Keratinocyte (primary cell): ENCODE measurements around the gene DISC1. TPM values are rescaled to one million over a fixed set of nuclear protein-coding genes. Genes with fewer than 3 reads are reported as not detected.

Source experiments
- DNase-seq: peaks from one replicate; pipeline ENCODE4 v3.0.0-alpha.2; 2011; ENCODE audit warnings: low read depth, missing footprints, low spot score
- FAIRE-seq: peaks from 2 replicates; lab custom pipeline; 2011; peaks lifted over from hg19 to GRCh38; lab: Jason Lieb, UNC
- H2AFZ ChIP-seq: 2 replicates; pipeline ENCODE4 v1.6.0; 2012; ENCODE audit warnings: low read length, control low read depth, inconsistent platforms; ENCODE audit not compliant: control insufficient read depth
- H3K27ac ChIP-seq: 2 replicates; pipeline ENCODE4 v1.5.1; 2011; ENCODE audit warnings: low read length; ENCODE audit not compliant: control insufficient read depth, insufficient read depth
- H3K27me3 ChIP-seq: 3 replicates; pipeline ENCODE4 v1.6.0; 2011; ENCODE audit warnings: low read length; ENCODE audit not compliant: control insufficient read depth, insufficient read depth; ENCODE audit errors: extremely low read depth
- H3K36me3 ChIP-seq, 2 experiments: 2 replicates in 1 of 2; 3 replicates in 1 of 2; pipeline ENCODE4 v1.5.1; 2011; ENCODE audit warnings: low read length in 2 of 2, mild to moderate bottlenecking in 1 of 2; ENCODE audit not compliant: control insufficient read depth in 2 of 2, insufficient read depth in 2 of 2; ENCODE audit errors: extremely low read depth in 1 of 2
- H3K4me1 ChIP-seq: 3 replicates; pipeline ENCODE4 v1.5.1; 2011; ENCODE audit warnings: low read length; ENCODE audit not compliant: control insufficient read depth, insufficient read depth; ENCODE audit errors: extremely low read depth
- H3K4me2 ChIP-seq: 3 replicates; pipeline ENCODE4 v1.6.0; 2011; ENCODE audit warnings: low read depth, low read length; ENCODE audit not compliant: control insufficient read depth, insufficient read depth; ENCODE audit errors: extremely low read depth
- H3K4me3 ChIP-seq, 3 experiments: fragments of 200-600 bp in 1 of 3; sonication (generic) in 1 of 3; 2 replicates in 2 of 3; 3 replicates in 1 of 3; pipeline ENCODE4 v1.5.1; 2011 to 2016; ENCODE audit warnings: low read length in 3 of 3, mild to moderate bottlenecking in 3 of 3, control low read depth in 2 of 3, inconsistent platforms in 1 of 3, low read depth in 1 of 3, mixed read lengths in 1 of 3, mixed run types in 1 of 3, moderate library complexity in 1 of 3; ENCODE audit not compliant: control insufficient read depth in 2 of 3, insufficient read depth in 2 of 3; ENCODE audit errors: extremely low read depth in 1 of 3
- H3K79me2 ChIP-seq: 2 replicates; pipeline ENCODE4 v1.6.0; 2012; ENCODE audit warnings: low read length; ENCODE audit not compliant: control insufficient read depth, insufficient read depth
- H3K9ac ChIP-seq: 3 replicates; pipeline ENCODE4 v1.6.0; 2011; ENCODE audit warnings: low read length; ENCODE audit not compliant: control insufficient read depth, insufficient read depth; ENCODE audit errors: extremely low read depth
- H3K9me1 ChIP-seq: 3 replicates; pipeline ENCODE4 v1.6.0; 2011; ENCODE audit warnings: low read length; ENCODE audit not compliant: control insufficient read depth, insufficient read depth; ENCODE audit errors: extremely low read depth
- H3K9me3 ChIP-seq: 2 replicates; pipeline ENCODE4 v1.5.1; 2012; ENCODE audit warnings: low read depth, low read length; ENCODE audit not compliant: control insufficient read depth
- H4K20me1 ChIP-seq: 3 replicates; pipeline ENCODE4 v1.6.0; 2011; ENCODE audit warnings: low read length; ENCODE audit not compliant: control insufficient read depth, insufficient read depth; ENCODE audit errors: extremely low read depth
- CTCF ChIP-seq, 3 experiments: IDR thresholded peaks in 1 of 3; conservative IDR thresholded peaks in 1 of 3; optimal IDR thresholded peaks in 1 of 3; 2 replicates in 2 of 3; 3 replicates in 1 of 3; pipeline versions ENCODE3 to v1.5.1; 2011; ENCODE audit warnings: low read length in 3 of 3, mild to moderate bottlenecking in 3 of 3, moderate library complexity in 2 of 3, control low read depth in 1 of 3, inconsistent platforms in 1 of 3; ENCODE audit not compliant: insufficient read depth in 2 of 3; ENCODE audit errors: extremely low read depth in 1 of 3
- EZH2 ChIP-seq: IDR thresholded peaks from one replicate; pipeline ENCODE4 v1.6.1; 2012; ENCODE audit warnings: inconsistent platforms, mild to moderate bottlenecking, low read length, moderate library complexity
- dilution Hi-C: fragments of 300-500 bp; cut with MboI; formaldehyde crosslinking; loops from one replicate; pipeline ENCODE4 v1.7.0; 2020; ENCODE audit warnings: low sequenced_read_pairs; ENCODE audit not compliant: extremely low pct_ligation_motif_present
- polyA plus RNA-seq, 5 experiments: library from polyadenylated mRNA; depleted of rRNA in 3 of 5; stranded (reverse) in 3 of 5; stranded (forward) in 1 of 5; unstranded in 1 of 5; fragments of >200 nt; gene quantifications; 1 replicate in 1 of 5; 2 replicates in 3 of 5; 3 replicates in 1 of 5; pipeline versions ENCODE4 v1.2.1 to v1.2.3, GENCODE V29; 2011 to 2012; ENCODE audit warnings: missing spikeins in 2 of 5, low read depth in 1 of 5, low replicate concordance in 1 of 5

DISC1 gene
- polyA plus RNA-seq, 1 donor (not counting 4 experiments of a cell fraction or from before 2014, with no cell fraction given): 0.47 TPM

GRCh38 chr1:231761252-231761651 lies 134.7 kb downstream of the DISC1 start:
- dilution Hi-C loops: no loop called here
- DNase-seq (no peak), FAIRE-seq (no peak)
- H3K27me3 ChIP-seq: no peaks in the 10 kb centered on the region
- H3K9me1 ChIP-seq: no peaks in the 10 kb centered on the region
- no peak for TF ChIP-seq EZH2
- no peak for TF ChIP-seq CTCF (optimal IDR thresholded peaks at IDR 0.05 in 1 of 3, IDR thresholded peaks at IDR 0.05 in 1 of 3, conservative IDR thresholded peaks at IDR 0.05 in 1 of 3; ENCODE audit: extremely low read depth in 1 of 3, insufficient read depth in 2 of 3, low read length in 3 of 3)
- no peaks in the 10 kb centered on the region for H3K9me3 ChIP-seq
- H2AFZ ChIP-seq: no peak overlapping the region
- no peaks in the 10 kb centered on the region for H4K20me1 ChIP-seq
- H3K4me2 ChIP-seq: no peak overlapping the region
- no peaks in the 10 kb centered on the region for H3K4me1 ChIP-seq
- no peaks in the 10 kb centered on the region for H3K36me3 ChIP-seq
- no peak overlapping the region for H3K9ac ChIP-seq
- H3K79me2 ChIP-seq: no peaks in the 10 kb centered on the region
- no peak overlapping the region for H3K27ac ChIP-seq
- H3K4me3 ChIP-seq: no peak overlapping the region

- Histone ChIP-seq H3K4me3 (no peak overlapping the region), H3K4me1 (no peaks in the 10 kb centered on the region), H3K9me3 (no peaks in the 10 kb centered on the region), H3K9me1 (no peaks in the 10 kb centered on the region), H3K27me3 (no peaks in the 10 kb centered on the region), H4K20me1 (no peaks in the 10 kb centered on the region), H3K27ac (no peak overlapping the region), H3K9ac (no peak overlapping the region), H3K79me2 (no peaks in the 10 kb centered on the region), H3K4me2 (no peak overlapping the region), H2AFZ (no peak overlapping the region), H3K36me3 (no peaks in the 10 kb centered on the region)
- dilution Hi-C loops: no loop called here
- DNase-seq: no peak
- FAIRE-seq: no peak
- TF ChIP-seq EZH2: no peak
- no peak for TF ChIP-seq CTCF (optimal IDR thresholded peaks at IDR 0.05 in 1 of 3, IDR thresholded peaks at IDR 0.05 in 1 of 3, conservative IDR thresholded peaks at IDR 0.05 in 1 of 3; ENCODE audit: extremely low read depth in 1 of 3, insufficient read depth in 2 of 3, low read length in 3 of 3)
Observed at GRCh38 chr1:231761747-231762541, 135.4 kb downstream of the DISC1 start.
